GM21737 (cell line): Measurements from ENCODE around the gene ZNF296.

ENCODE experiments used
- ATAC-seq: cut with Tn5 transposase; IDR thresholded peaks from one replicate; pipeline ENCODE4 v1.9.1; 2021; ENCODE audit warnings: mild to moderate bottlenecking, moderate library complexity; ENCODE audit not compliant: unreplicated experiment

The ZNF296 gene

DNA sequence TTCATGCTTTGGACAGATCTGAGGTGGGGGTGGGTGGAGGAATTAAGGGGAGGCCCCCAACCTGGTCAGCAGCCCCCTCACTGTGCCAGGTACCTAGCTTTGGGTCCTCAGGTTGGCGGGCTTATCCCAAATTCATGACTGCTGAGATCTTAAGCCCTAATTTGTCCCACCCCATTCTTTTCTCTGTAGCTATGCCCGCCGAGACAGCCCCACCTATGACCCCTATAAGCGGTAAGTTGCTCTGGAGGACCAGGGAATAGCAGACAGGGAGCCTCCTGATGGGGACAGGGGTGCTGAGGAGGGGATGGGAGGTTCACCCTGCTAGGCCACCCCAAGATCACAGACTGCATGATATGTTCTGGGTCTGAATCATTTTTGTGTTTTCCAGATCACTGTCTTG lies 14.3 kb downstream of the ZNF296 start:
- ATAC-seq, result no peak

DNA sequence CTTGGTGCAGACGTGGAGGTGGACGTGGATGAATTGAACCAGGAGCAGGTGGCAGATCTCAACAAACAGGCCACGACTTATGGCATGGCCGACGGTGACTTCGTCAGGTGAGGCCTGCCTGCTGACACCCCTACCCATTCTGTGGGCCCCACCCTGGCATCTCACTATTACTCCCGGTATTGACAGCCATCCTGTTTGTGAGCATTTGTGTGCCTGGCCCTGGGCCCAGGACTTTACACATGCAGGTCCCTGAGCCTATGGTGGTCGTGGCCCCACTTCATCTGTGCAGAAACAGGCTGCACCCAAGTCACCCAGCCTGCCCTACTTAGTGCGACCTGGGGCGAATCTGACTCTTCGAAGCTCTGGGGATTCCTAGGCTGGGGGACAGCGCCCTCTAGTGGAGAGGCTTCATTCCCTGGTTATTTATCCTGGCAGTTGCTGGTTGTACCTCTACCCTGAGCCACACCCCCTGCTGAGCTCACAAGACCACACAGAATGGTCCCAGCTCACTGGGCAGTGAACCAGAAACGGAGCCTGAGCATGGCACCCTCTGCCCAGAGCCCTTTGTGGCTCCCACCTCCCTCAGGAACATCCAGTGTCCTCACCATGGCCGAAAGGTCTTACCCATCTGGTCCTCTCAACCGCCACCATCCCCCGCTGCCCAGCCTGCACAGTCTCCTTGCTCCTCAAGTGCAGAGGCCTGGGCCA lies 16.9 kb downstream of the ZNF296 start:
- ATAC-seq, result no peak

DNA sequence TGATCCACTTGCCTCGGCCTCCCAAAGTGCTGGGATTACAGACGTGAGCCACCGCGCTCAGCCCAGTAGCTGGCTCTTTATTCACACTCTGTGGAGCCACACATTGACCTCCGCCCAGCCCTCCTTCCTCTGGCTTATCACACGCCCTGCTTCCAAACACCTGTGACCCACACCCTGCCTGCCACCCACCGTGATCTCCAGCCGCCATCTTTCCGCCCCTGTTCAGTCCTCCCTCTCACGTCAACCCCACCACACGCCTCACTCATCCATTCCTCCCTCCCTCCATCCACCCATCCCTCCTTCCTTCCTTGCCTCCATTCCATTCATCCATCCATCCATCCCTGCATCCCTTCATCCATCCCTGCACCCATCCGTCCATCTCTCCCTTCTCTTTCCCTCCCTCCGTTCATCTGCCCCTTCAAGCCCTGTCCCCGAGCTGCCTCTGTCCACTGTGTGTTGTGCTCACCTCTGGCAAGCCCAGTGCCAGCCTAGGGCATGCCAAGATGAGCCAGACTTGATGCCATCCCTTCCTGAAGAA lies 17.6 kb downstream of the ZNF296 start:
- ATAC-seq, result no peak

- no peak for ATAC-seq
These were observed 18.8 kb downstream of the ZNF296 start for GRCh38 chr19:45057444-45057843.

- ATAC-seq, result no peak
These were observed 19.4 kb downstream of the ZNF296 start for GRCh38 chr19:45056831-45057230.

DNA sequence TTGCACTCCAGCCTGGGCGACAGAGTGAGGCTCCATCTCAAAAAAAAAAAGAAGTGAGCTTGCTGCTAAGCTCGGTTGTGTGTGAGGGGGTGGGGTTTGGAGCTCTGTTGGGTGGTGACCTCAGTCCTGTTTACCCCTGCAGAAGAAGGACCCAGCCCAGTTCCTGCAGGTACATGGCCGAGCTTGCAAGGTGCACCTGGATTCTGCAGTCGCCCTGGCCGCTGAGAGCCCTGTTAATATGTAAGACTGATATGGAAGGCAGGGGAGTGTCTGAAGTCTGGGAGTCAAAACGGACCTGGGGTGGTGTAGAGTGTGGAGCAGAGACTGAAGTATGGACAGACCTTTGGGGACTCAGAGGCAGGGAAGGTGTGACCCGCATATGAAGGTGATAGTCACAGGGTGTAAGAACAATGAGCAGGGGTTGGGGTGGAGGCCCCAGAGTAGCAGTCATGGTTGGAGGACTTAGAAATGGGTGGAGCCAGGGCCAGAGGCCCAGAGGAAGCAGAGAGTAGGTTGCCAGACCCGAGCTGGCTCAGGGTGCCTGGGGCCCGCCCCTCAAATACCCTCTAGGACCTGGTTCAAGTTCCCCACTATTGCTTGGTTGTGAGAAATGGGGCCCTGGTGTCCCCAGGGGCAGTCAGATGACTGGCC lies 24.2 kb downstream of the ZNF296 start:
- ATAC-seq, result no peak

GRCh38 chr19:45050036-45050435 lies 26.2 kb downstream of the ZNF296 start:
- no peak for ATAC-seq

GRCh38 chr19:45049073-45049736 lies 27.1 kb downstream of the ZNF296 start:
- ATAC-seq, result no peak

GRCh38 chr19:45047188-45047797 lies 29.0 kb downstream of the ZNF296 start:
- ATAC-seq, result no peak

DNA sequence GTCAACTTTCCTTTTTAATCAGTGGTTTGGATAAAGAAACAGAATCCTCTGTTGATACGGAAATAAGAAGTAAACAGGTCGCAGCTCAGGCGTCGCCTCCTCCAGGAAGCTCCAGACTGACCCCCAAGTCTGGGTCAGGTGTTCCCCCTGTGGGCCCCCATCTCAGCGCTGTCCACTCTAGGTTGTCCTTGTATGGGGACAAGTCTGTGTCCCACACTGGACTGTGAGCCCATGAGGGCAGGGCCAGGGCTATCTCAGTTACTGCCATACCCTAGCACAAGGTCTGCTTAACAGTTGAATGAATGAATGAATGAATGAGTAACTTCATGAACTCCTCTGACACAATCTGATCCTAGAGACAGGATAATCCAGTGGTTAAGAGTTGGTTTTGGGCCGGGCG lies 29.9 kb downstream of the ZNF296 start:
- no peak for ATAC-seq

DNA sequence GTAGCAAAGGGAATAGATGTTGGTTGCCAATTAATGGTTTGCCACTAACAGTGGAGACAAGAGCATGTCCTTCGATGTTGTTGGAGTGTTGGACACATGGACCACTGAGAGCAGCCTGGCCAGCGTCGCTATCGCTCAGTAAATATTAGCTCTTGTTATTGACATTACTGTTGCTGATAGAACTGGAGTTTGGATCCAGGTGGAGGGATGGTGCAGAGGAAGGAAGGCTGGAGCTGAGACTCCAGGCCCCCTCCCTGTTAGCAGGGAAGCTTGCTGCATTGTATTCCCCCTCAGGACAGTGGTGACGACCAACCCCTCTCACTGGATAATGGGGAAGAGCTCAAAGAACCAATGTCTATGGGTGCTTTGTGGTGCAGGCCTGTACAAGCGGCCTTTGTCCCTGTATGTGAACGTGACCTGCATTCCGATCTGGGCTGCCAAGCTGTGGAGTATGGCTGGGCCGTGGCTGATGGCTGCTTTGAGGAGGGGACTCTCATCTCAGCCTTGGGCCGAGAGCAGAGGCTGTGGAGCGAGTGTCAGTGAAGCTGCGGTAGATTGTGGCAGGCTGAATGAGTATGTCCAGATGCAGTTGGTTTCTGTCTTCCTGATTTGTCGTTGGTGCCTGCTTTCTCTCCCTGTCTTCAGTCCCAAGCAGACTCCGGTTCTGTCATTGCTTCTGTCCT lies 30.5 kb downstream of the ZNF296 start:
- ATAC-seq, result no peak

DNA sequence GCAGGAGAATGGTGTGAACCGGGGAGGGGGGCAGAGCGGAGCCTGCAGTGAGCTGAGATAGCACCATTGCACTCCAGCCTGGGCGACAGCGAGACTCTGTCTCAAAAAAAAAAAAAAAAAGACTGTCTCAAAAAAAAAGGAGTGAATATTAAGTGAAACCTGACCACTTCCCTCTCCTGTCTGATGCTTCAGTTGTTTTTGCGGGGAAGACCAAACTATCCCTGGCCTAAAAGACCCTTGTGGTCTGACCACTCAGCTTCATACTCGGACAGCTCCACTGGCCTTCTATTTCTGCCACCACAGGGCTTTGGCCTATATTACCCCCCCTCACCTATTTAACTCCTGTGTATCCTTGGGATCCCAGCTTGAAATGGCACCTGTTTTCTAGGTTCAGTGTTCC lies 35.2 kb downstream of the ZNF296 start:
- ATAC-seq, result no peak

- no peak for ATAC-seq
These were observed 36.1 kb downstream of the ZNF296 start for GRCh38 chr19:45040059-45040771.

GRCh38 chr19:45038931-45039893 lies 37.1 kb downstream of the ZNF296 start, which contains the start of gene CLASRP:
TSS of gene CLASRP (plus strand) at chr19:45039045. CDS start at chr19:45040213, 1,168 bp downstream.
- ATAC-seq, result peak; percentile 69

DNA sequence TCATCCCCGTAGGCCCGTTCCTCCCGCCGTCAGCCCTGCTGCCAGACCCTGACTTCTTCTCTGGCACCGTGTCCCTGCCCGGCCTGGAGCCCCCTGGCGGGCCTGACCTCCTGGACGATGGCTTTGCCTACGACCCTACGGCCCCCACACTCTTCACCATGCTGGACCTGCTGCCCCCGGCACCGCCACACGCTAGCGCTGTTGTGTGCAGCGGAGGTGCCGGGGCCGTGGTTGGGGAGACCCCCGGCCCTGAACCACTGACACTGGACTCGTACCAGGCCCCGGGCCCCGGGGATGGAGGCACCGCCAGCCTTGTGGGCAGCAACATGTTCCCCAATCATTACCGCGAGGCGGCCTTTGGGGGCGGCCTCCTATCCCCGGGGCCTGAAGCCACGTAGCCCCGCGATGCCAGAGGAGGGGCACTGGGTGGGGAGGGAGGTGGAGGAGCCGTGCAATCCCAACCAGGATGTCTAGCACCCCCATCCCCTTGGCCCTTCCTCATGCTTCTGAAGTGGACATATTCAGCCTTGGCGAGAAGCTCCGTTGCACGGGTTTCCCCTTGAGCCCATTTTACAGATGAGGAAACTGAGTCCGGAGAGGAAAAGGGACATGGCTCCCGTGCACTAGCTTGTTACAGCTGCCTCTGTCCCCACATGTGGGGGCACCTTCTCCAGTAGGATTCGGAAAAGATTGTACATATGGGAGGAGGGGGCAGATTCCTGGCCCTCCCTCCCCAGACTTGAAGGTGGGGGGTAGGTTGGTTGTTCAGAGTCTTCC lies 38.7 kb downstream of the ZNF296 start:
- no peak for ATAC-seq

- ATAC-seq, result no peak
These were observed 40.5 kb downstream of the ZNF296 start for GRCh38 chr19:45035755-45036154.

- ATAC-seq, result no peak
These were observed 43.9 kb downstream of the ZNF296 start for GRCh38 chr19:45032421-45032820.

GRCh38 chr19:45030825-45031224 lies 45.5 kb downstream of the ZNF296 start:
- ATAC-seq, result no peak
